Retinal pigment epithelial cell (primary cell): Measurements from ENCODE around the gene SKAP1.
A peak's percentile ranks its signal among the peaks of the same experiment; 100 is the strongest.

Experiments
- DNase-seq: peaks from one replicate; pipeline ENCODE4 v3.0.0-alpha.2; 2010; ENCODE audit warnings: low read depth
- H3K4me3 ChIP-seq: 2 replicates; pipeline ENCODE4 v1.5.1; 2011; ENCODE audit warnings: mild to moderate bottlenecking, low read length, control low read depth, moderate library complexity
- CTCF ChIP-seq: conservative IDR thresholded peaks from 2 replicates; pipeline ENCODE4 v1.5.1; 2011; ENCODE audit warnings: low read depth, low read length, control low read depth, inconsistent platforms

The SKAP1 gene

GRCh38 chr17:48132385-48132784 is 297.6 kb downstream of the SKAP1 start:
- no peak for TF ChIP-seq CTCF
- H3K4me3 ChIP-seq: no peak overlapping the region
- no peak for DNase-seq

DNA sequence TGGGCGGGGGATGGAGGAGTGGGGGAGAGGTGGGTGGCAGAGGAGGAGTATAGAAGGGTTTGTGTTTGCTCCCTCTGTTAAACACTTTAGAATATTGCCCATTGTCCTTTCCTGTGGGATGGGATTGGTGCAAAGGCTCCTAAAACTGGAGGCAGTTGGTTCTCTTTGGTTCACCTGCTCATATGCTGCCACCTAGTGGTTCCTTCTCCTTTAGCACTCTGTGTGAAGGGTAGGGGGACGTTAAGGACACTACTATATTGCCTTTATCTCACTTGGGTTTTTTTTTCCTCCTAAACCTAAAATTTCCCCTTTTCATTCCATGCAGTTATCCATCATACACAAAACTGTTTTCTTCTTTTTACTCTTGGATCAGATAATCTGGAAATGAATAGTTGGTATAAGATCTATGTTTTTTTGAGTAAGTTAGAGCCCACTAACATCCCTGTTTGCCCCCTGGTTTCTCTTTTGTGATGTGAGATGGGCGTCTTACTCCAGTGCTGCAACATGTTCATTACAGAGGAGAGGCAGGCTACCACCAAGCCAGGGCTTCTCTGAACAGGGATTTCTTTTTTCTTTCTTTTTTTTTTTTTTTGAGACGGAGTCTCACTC is 298.7 kb downstream of the SKAP1 start:
- peak; percentile 92 for TF ChIP-seq CTCF
- no peak overlapping the region for H3K4me3 ChIP-seq
- DNase-seq: no peak

DNA sequence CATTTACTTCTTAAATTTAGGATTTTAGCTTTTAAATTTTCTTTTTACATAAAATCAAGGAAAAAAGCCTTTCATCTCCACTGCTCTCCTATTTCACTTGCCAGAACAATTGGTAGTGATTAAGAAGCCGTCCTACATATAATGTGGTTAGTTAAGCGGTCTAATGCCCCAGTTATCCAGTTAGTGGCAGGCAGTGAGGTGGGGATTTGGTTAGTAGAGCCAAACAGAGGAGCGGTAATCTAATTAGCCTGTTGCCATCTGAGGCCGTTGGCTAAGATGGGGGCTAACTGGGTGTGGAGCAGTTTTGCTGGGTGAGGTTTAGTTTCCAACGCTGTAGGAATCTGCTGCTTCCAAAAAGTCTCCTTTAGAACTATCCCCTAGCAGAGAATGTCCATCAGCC is 300.0 kb downstream of the SKAP1 start:
- no peak overlapping the region for H3K4me3 ChIP-seq
- DNase-seq: no peak
- TF ChIP-seq CTCF: no peak

DNA sequence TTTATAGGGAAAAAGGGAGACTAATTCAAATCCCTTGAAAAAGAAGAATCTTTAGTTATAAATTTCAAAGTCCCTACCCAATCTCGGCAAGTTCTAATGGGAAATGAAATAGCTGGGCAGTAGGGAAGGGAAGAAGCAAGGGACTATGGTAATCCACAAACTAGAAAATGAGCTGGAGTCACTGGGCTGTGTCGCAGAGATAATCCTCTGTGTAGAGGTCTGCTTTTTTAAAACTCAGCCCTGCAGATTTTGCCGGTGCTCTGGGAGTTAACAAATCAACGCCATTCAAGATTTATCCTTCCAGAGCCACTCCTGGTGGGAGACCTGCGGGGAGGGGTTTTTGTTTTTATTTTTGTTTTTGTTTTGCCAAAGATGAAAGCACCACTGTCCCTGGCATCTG is 301.6 kb downstream of the SKAP1 start:
- no peak overlapping the region for H3K4me3 ChIP-seq
- no peak for DNase-seq
- TF ChIP-seq CTCF: no peak

- no peak for DNase-seq
- no peak overlapping the region for H3K4me3 ChIP-seq
- no peak for TF ChIP-seq CTCF
Observed at GRCh38 chr17:48127371-48128051, 302.5 kb downstream of the SKAP1 start.

- no peak for DNase-seq
- no peak for TF ChIP-seq CTCF
Observed at GRCh38 chr17:48126532-48126850, 303.5 kb downstream of the SKAP1 start.

GRCh38 chr17:48125829-48126531 is 304.0 kb downstream of the SKAP1 start:
- DNase-seq: no peak
- no peak for TF ChIP-seq CTCF
- no peak overlapping the region for H3K4me3 ChIP-seq

More at GRCh38 chr17:48126532-48126850, 303.5 kb downstream of the SKAP1 start:
- H3K4me3 ChIP-seq: no peak overlapping the region
